Activated CD4-positive, CD25-positive, alpha-beta regulatory T cell treated with anti-CD3 and anti-CD28 coated beads, Interleukin-2, amount 50 U/mL, for 72 hours (primary cell): ENCODE results near the gene ABLIM1.

Experiments
- DNase-seq: peaks from one replicate; pipeline ENCODE4 v3.0.0; 2021

Gene ABLIM1

GRCh38 chr10:114575417-114576131, 82.5 kb downstream of the ABLIM1 start:
- DNase-seq = no peak

GRCh38 chr10:114573330-114574045, 84.6 kb downstream of the ABLIM1 start:
- DNase-seq = no peak

- DNase-seq = no peak
Observed at GRCh38 chr10:114571316-114571999, 86.6 kb downstream of the ABLIM1 start.

GRCh38 chr10:114566064-114566463, 92.0 kb downstream of the ABLIM1 start:
- no peak for DNase-seq

- DNase-seq = no peak
Observed at GRCh38 chr10:114565066-114565465, 93.0 kb downstream of the ABLIM1 start.

- DNase-seq = no peak
Observed at GRCh38 chr10:114561008-114561523, 97.0 kb downstream of the ABLIM1 start.

- DNase-seq = no peak
Observed at GRCh38 chr10:114560144-114560543, 97.9 kb downstream of the ABLIM1 start.

- no peak for DNase-seq
Observed at GRCh38 chr10:114559636-114560035, 98.4 kb downstream of the ABLIM1 start.

GRCh38 chr10:114557854-114558253, 100.2 kb downstream of the ABLIM1 start:
- no peak for DNase-seq

- no peak for DNase-seq
Observed at GRCh38 chr10:114556236-114557122, 101.6 kb downstream of the ABLIM1 start.

GRCh38 chr10:114553436-114553835, 104.6 kb downstream of the ABLIM1 start:
- DNase-seq = no peak

GRCh38 chr10:114552050-114552449, 106.0 kb downstream of the ABLIM1 start:
- DNase-seq = no peak

GRCh38 chr10:114551636-114551972, 106.5 kb downstream of the ABLIM1 start:
- DNase-seq = no peak

GRCh38 chr10:114550756-114551635, 107.1 kb downstream of the ABLIM1 start:
- no peak for DNase-seq

- no peak for DNase-seq
Observed at GRCh38 chr10:114548662-114549061, 109.4 kb downstream of the ABLIM1 start.

GRCh38 chr10:114547514-114547913, 110.6 kb downstream of the ABLIM1 start:
- no peak for DNase-seq

GRCh38 chr10:114547056-114547455, 111.0 kb downstream of the ABLIM1 start:
- no peak for DNase-seq

GRCh38 chr10:114545819-114546218, 112.3 kb downstream of the ABLIM1 start:
- no peak for DNase-seq

GRCh38 chr10:114545071-114545470, 113.0 kb downstream of the ABLIM1 start:
- no peak for DNase-seq

- DNase-seq = peak; percentile 58
Observed at GRCh38 chr10:114544045-114544659, 113.9 kb downstream of the ABLIM1 start.

- DNase-seq = no peak
Observed at GRCh38 chr10:114543456-114543855, 114.6 kb downstream of the ABLIM1 start.
